ENCODE results near the gene MYG1.

DNA sequence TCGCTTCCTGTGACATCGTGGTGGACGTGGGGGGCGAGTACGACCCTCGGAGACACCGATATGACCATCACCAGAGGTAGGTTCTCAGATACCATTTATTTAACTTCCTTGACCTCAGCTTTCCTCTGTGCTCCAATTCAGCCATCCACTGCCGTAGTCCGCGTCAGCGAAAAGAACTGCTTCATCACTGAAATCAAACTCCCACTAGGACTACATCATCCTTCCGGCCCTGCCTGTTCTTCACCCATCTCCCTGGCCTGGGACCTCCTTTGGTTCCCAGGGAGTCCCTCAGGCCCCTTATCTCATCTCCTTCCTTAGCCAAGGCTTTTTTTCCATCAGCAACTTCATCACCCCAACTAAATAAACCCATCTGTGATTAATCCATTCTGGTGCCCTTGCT is 692 bp downstream of the MYG1 start:
- TF ChIP-seq EZH2 (IDR thresholded peaks at IDR 0.05) (no peak), RAD21 (IDR thresholded peaks at IDR 0.05; ENCODE audit: low read depth) (no peak), CEBPB (IDR thresholded peaks at IDR 0.05; ENCODE audit: low read depth) (no peak), EGR1 (IDR thresholded peaks at IDR 0.05; ENCODE audit: low read depth) (no peak)
- TF ChIP-seq, protein P1, sequence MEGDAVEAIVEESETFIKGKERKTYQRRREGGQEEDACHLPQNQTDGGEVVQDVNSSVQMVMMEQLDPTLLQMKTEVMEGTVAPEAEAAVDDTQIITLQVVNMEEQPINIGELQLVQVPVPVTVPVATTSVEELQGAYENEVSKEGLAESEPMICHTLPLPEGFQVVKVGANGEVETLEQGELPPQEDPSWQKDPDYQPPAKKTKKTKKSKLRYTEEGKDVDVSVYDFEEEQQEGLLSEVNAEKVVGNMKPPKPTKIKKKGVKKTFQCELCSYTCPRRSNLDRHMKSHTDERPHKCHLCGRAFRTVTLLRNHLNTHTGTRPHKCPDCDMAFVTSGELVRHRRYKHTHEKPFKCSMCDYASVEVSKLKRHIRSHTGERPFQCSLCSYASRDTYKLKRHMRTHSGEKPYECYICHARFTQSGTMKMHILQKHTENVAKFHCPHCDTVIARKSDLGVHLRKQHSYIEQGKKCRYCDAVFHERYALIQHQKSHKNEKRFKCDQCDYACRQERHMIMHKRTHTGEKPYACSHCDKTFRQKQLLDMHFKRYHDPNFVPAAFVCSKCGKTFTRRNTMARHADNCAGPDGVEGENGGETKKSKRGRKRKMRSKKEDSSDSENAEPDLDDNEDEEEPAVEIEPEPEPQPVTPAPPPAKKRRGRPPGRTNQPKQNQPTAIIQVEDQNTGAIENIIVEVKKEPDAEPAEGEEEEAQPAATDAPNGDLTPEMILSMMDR (IDR thresholded peaks at IDR 0.05 in 2 of 3, conservative IDR thresholded peaks at IDR 0.05 in 1 of 3; ENCODE audit: borderline replicate concordance in 1 of 3, insufficient read depth in 1 of 3, low read depth in 2 of 3, low read length in 2 of 3): no peak
- TF ChIP-seq, protein P2, sequence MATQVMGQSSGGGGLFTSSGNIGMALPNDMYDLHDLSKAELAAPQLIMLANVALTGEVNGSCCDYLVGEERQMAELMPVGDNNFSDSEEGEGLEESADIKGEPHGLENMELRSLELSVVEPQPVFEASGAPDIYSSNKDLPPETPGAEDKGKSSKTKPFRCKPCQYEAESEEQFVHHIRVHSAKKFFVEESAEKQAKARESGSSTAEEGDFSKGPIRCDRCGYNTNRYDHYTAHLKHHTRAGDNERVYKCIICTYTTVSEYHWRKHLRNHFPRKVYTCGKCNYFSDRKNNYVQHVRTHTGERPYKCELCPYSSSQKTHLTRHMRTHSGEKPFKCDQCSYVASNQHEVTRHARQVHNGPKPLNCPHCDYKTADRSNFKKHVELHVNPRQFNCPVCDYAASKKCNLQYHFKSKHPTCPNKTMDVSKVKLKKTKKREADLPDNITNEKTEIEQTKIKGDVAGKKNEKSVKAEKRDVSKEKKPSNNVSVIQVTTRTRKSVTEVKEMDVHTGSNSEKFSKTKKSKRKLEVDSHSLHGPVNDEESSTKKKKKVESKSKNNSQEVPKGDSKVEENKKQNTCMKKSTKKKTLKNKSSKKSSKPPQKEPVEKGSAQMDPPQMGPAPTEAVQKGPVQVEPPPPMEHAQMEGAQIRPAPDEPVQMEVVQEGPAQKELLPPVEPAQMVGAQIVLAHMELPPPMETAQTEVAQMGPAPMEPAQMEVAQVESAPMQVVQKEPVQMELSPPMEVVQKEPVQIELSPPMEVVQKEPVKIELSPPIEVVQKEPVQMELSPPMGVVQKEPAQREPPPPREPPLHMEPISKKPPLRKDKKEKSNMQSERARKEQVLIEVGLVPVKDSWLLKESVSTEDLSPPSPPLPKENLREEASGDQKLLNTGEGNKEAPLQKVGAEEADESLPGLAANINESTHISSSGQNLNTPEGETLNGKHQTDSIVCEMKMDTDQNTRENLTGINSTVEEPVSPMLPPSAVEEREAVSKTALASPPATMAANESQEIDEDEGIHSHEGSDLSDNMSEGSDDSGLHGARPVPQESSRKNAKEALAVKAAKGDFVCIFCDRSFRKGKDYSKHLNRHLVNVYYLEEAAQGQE (IDR thresholded peaks at IDR 0.05; ENCODE audit: low read depth): no peak
